ENCODE data around the gene LGALS13. TPM values are rescaled to one million over a fixed set of nuclear protein-coding genes. Genes with fewer than 3 reads are reported as not detected.

Gene LGALS13
- total and polyA plus RNA-seq, 2 donors (not counting 1 experiment from before 2014, with no cell fraction given): not detected

GRCh38 chr19:39631178-39631577 lies 28.9 kb downstream of the LGALS13 start:
- ATAC-seq (ENCODE audit: low read depth) (no peak), DNase-seq (no peak)
- intact Hi-C loops (cut with micrococcal nuclease): no loop called here
- Histone ChIP-seq H2AFZ (ENCODE audit: insufficient read depth, low read depth, low read length, poor library complexity, severe bottlenecking) (no peak overlapping the region), H3K79me2 (ENCODE audit: control insufficient read depth, insufficient read depth, low read length) (no peaks in the 10 kb centered on the region), H3K9ac (ENCODE audit: low read length) (no peak overlapping the region), H4K20me1 (ENCODE audit: control insufficient read depth, insufficient read depth, low read length, poor library complexity, severe bottlenecking) (no peaks in the 10 kb centered on the region), H3K36me3 (replicated peaks in 1 of 2; ENCODE audit: control extremely low read depth in 1 of 2, control insufficient read depth in 1 of 2, extremely low read depth in 1 of 2, insufficient read depth in 2 of 2, low read length in 1 of 2) (no peaks in the 10 kb centered on the region), H3K4me2 (replicated peaks; ENCODE audit: low read depth, low read length, poor library complexity, severe bottlenecking) (no peak overlapping the region), H3K9me3 (ENCODE audit: control extremely low read depth in 1 of 3, control insufficient read depth in 2 of 3, insufficient read depth in 1 of 3, low read length in 2 of 3) (peaks cover 0 to 2% (median 0%) of the 10 kb centered on the region in 3 donors), H3K27me3 (replicated peaks in 1 of 4; ENCODE audit: control extremely low read depth in 1 of 4, control insufficient read depth in 3 of 4, insufficient read depth in 4 of 4, low read length in 3 of 4) (peaks cover 0 to 6% (median 1%) of the 10 kb centered on the region in 4 experiments), H3K4me3 (ENCODE audit: control extremely low read depth in 1 of 5, extremely low read depth in 1 of 5, insufficient read depth in 1 of 5, low read depth in 2 of 5, low read length in 4 of 5) (no peak overlapping the region), H3K4me1 (ENCODE audit: control insufficient read depth in 2 of 2, insufficient read depth in 2 of 2, low read length in 2 of 2) (no peaks in the 10 kb centered on the region), H3K27ac (ENCODE audit: low read length in 2 of 2) (no peak overlapping the region)
- Mint-ChIP-seq H3K9me3 (ENCODE audit: insufficient read depth) (peaks cover 3% of the 10 kb centered on the region), H3K27me3 (peaks cover 31% of the 10 kb centered on the region), H3K27ac (no peak overlapping the region), H3K4me3 (no peak overlapping the region), H3K4me1 (no peaks in the 10 kb centered on the region)
- 93% methylated on average over 4 of the region's 4 CpGs for WGBS (ENCODE audit: insufficient coverage)
- TF ChIP-seq EZH2 (IDR thresholded peaks at IDR 0.05; ENCODE audit: borderline replicate concordance, insufficient read depth, low read depth, low read length, poor library complexity, severe bottlenecking): no peak
- TF ChIP-seq CTCF (IDR thresholded peaks at IDR 0.05): no peak
- ChIA-PET POLR2A (no interaction called here), CTCF (no interaction called here)

DNA sequence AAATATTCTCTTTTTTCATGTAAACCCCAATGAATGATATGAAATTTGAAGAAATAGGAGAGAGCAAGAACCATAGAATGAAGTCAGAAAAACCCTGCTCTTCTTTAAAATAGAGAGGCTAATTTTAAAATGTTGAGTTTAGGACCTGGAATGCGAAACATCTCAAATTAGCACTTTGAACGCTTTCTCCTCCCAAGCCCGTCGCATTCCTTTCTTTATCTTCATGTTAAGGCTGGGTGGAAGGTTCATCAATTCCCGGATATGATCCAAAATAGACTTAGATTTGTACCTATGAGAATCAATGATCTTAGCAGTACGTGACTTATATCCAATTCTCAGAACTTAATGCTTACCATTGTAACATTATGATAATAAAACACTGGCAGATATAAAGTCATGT lies 29.3 kb downstream of the LGALS13 start:
- ATAC-seq (ENCODE audit: low read depth) (no peak), DNase-seq (no peak)
- Histone ChIP-seq H3K4me2 (replicated peaks; ENCODE audit: low read depth, low read length, poor library complexity, severe bottlenecking) (no peak overlapping the region), H3K36me3 (replicated peaks in 1 of 2; ENCODE audit: control extremely low read depth in 1 of 2, control insufficient read depth in 1 of 2, extremely low read depth in 1 of 2, insufficient read depth in 2 of 2, low read length in 1 of 2) (no peaks in the 10 kb centered on the region), H3K9ac (ENCODE audit: low read length) (no peak overlapping the region), H2AFZ (ENCODE audit: insufficient read depth, low read depth, low read length, poor library complexity, severe bottlenecking) (no peak overlapping the region), H3K27ac (ENCODE audit: low read length in 2 of 2) (no peak overlapping the region), H3K4me1 (ENCODE audit: control insufficient read depth in 2 of 2, insufficient read depth in 2 of 2, low read length in 2 of 2) (no peaks in the 10 kb centered on the region), H3K79me2 (ENCODE audit: control insufficient read depth, insufficient read depth, low read length) (no peaks in the 10 kb centered on the region), H3K27me3 (replicated peaks in 1 of 4; ENCODE audit: control extremely low read depth in 1 of 4, control insufficient read depth in 3 of 4, insufficient read depth in 4 of 4, low read length in 3 of 4) (peaks cover 0 to 7% (median 3%) of the 10 kb centered on the region in 4 experiments), H3K9me3 (ENCODE audit: control extremely low read depth in 1 of 3, control insufficient read depth in 2 of 3, insufficient read depth in 1 of 3, low read length in 2 of 3) (peaks cover 0 to 2% (median 0%) of the 10 kb centered on the region in 3 donors), H4K20me1 (ENCODE audit: control insufficient read depth, insufficient read depth, low read length, poor library complexity, severe bottlenecking) (no peaks in the 10 kb centered on the region), H3K4me3 (ENCODE audit: control extremely low read depth in 1 of 5, extremely low read depth in 1 of 5, insufficient read depth in 1 of 5, low read depth in 2 of 5, low read length in 4 of 5) (no peak overlapping the region)
- intact Hi-C loops (cut with micrococcal nuclease): no loop called here
- no peaks in the 10 kb centered on the region for H3K4me1 Mint-ChIP-seq
- POLR2A ChIA-PET: no interaction called here
- CTCF ChIA-PET: no interaction called here
- H3K4me3 Mint-ChIP-seq: no peak overlapping the region
- TF ChIP-seq CTCF (IDR thresholded peaks at IDR 0.05) (no peak), EZH2 (IDR thresholded peaks at IDR 0.05; ENCODE audit: borderline replicate concordance, insufficient read depth, low read depth, low read length, poor library complexity, severe bottlenecking) (no peak)
- peaks cover 31% of the 10 kb centered on the region for H3K27me3 Mint-ChIP-seq
- no CpG with 5 or more reads among the region's 6 CpGs for WGBS (ENCODE audit: insufficient coverage)
- H3K27ac Mint-ChIP-seq: no peak overlapping the region
- H3K9me3 Mint-ChIP-seq (ENCODE audit: insufficient read depth): peaks cover 3% of the 10 kb centered on the region

Measured in B cell (primary cell).